HG02588 (cell line): ENCODE results near the gene ATP6V0E2.
"Not testable (repeated sequence)": the region's sequence is repeated elsewhere in the genome, so short reads cannot be mapped to it uniquely, and the experiment has no call there.

Source experiments
- ATAC-seq: cut with Tn5 transposase; IDR thresholded peaks from one replicate; pipeline ENCODE4 v1.9.1; 2021; ENCODE audit warnings: mild to moderate bottlenecking, moderate library complexity; ENCODE audit not compliant: unreplicated experiment

The ATP6V0E2 gene

GRCh38 chr7:149875396-149875795, 1.6 kb downstream of the ATP6V0E2 start:
- ATAC-seq: no peak

- no peak for ATAC-seq
Observed at GRCh38 chr7:149877890-149878522, 4.2 kb downstream of the ATP6V0E2 start.

- no peak for ATAC-seq
Observed at GRCh38 chr7:149878523-149878921, 4.8 kb downstream of the ATP6V0E2 start.

DNA sequence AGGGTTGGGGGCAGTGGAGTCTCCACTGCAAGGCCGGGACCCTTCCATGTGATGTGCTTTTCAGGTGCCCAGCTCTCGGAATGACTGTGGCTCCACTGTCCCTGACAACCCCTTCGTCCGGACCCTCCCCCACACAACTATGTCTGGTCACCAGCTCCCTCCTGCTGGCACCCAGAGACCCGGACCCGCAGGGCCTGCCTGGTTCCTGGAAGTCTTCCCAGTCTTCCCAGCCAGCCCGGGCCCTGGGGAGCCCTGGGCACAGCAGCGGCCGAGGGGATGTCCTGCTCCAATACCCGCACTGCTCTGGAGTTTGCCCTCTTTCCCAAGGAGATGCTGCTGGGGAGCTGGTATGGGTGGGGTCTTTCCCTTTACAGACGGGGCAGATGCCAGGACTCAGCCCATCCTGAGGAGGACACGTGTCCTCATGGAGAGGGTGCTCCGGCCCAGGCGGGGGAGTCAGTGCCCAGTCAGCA, 5.5 kb downstream of the ATP6V0E2 start:
- no peak for ATAC-seq

- ATAC-seq: no peak
Observed at GRCh38 chr7:149879766-149880637, 6.2 kb downstream of the ATP6V0E2 start.

DNA sequence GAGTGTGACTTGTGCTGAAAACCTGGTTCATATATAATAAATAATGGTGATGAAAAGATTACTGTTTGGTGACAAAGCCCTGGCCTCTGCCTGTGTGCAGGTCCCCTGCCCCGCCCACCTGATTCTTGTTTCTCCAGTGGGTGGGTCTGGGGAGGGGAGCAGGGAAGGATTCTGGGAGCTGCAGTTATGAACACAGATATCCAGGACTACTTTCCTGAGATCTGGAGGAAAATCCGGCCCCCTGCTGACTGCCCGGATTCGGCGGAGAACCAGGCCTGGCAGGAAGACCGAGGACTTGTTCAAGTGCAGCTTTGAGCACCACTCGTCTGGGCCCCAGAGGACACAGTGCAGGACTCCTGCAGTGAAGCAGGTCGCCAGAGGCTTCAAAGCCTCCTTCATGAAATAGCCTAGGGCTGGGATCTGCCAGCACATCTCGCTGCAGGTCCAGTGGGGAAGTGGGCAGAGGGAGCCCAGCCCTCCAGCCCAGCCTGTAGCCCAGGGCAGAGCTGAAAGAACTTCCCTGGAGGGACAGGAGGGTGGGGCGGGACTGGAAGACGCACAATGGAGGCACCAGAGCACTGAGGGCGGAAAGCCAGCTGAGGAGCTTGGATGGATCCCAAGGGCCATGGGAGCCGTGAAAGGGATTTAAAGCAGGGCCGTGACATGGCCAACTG, 7.0 kb downstream of the ATP6V0E2 start:
- ATAC-seq: no peak

GRCh38 chr7:149881328-149882247, 7.8 kb downstream of the ATP6V0E2 start:
- ATAC-seq: no peak

DNA sequence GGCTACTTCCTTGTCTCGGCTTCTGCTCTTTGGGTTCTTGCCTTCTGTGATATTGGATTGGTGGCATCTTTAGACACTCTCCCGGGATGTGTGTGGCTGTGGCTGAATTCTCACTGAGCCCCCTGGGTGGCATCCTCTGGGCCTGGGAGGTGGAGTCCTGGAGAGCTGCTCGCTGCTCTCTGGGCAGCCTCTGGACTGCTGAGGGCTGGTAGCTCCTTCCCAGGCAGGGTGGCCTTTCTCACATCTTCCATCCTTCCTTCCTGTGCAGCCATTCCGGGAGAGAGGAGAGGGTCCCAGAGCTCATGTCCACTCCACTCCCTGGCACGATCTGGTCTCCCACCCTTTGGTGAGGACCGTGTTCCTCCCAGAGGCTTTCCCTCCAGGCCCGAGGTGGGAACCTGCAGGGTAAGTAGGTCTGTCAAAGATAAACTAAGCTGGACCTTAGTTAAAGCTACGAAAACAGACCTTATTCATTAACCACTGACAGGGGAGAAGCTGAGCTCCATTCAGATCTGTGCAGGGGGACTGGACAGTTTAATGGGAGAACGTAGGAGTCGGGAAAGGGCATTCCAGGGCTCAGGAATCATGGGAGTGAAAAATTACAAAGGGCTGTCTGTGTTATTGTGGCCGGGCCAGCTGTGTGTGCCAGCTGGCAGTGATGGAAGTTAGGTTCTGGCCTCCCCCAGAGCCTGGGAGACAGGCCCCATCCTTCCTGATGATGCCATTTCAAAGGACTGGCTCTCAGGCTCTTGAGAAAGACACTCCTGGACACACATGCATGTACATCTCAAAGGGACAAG, 8.7 kb downstream of the ATP6V0E2 start:
- no peak for ATAC-seq

- ATAC-seq: no peak
Observed at GRCh38 chr7:149883048-149883438, 9.3 kb downstream of the ATP6V0E2 start.

DNA sequence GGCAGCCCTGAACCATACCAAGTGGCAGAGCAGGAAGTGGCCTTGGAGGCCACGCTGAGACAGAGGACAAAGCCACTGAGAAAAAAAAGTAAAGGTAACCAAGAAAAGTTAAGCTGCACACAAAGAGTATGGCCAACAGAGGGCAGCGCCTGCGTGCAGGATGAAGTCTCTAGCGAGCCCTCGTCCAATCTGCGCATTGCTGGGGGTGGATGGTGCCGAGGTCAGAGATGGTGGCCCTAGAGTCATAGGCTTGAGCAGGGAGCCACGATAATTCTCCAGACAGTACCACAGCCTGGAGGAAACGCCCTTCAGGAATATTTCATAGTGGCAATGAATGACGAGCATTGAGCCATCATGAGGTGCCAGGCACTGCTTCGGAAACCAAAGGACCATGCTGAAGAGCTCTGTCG, 9.7 kb downstream of the ATP6V0E2 start:
- no peak for ATAC-seq

GRCh38 chr7:149884016-149884415, 10.2 kb downstream of the ATP6V0E2 start:
- no peak for ATAC-seq

GRCh38 chr7:149884541-149884940, 10.8 kb downstream of the ATP6V0E2 start:
- no peak for ATAC-seq

DNA sequence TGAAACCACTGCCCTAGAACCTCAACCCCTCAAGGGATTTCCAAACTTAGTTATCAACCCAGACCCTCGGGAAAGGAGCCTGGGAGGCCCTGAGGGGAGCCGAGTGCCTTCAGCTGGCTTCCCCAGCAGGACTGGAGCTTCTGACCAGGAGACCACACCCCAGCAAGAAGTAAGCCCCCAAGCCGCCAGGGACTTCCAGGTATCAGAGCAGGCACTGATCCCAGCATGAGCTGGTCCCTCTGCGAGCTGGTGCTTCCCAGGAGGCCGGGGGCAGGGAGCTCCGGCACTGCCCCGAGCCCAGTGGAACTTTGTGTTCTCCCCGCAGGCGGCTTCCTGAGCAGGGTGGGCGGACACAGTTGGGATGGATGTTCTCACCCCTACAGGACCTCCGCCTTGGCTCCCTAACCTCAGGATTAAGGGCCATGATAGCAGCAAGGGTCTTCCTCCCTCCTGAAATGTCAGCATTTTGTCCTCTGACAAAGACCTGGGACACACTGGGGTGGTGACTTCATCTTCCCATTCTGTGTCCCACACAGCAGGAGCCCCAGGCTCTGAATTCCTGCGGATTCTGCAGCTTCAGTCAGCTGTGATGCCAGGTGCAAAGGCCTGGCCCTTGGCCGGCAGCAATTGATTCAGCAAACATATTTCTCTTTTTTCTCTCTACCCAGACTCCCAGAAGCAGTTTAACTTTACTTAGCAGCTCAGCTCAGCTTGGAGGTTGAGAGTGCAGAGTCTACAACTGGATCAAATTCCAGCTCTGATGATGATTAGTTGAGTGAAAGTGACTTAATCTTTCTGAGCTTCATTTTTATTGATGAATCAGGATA, 11.6 kb downstream of the ATP6V0E2 start:
- no peak for ATAC-seq

GRCh38 chr7:149886018-149886415, 12.2 kb downstream of the ATP6V0E2 start:
- no peak for ATAC-seq

DNA sequence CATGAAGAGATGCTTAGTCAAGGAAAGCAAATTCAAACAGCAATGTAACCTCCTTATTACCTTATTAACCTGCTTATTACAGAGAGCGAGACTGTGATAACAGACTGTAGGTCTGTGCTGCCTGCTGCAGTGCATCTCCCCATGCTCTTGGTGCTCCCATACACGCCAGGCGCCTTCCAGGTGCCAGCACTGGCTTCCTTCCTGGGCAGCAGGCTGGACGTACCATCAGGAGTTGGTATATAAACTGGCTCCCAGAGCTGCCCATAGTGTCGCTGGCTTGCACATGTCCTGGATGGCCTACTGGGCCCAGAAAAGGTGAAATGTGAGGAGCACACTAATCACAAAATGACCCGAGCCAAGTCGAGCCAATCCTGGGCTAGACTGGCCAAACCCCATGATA, 13.5 kb downstream of the ATP6V0E2 start:
- ATAC-seq: no peak

DNA sequence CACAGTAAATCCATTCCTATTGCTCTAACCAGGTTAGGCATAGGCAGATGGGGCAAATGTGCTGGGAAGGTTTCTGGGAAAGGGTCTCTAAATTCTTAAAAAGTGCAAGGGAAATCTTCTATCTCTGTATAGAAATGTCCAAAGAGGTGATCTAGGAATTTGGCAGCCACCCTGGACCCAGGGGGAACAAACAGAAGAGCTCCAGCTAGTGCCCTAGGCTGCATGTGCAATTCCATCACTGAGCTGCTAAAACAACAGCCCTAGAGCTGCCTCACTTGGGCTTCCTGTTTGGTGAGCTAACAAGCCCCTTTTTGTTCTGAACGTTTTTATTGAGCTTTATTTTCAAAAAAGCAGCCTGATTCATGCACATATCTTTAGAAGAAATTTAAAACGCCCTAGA, 16.9 kb downstream of the ATP6V0E2 start:
- not testable (repeated sequence) for ATAC-seq

GRCh38 chr7:149894957-149895356, 21.2 kb downstream of the ATP6V0E2 start:
- not testable (repeated sequence) for ATAC-seq

DNA sequence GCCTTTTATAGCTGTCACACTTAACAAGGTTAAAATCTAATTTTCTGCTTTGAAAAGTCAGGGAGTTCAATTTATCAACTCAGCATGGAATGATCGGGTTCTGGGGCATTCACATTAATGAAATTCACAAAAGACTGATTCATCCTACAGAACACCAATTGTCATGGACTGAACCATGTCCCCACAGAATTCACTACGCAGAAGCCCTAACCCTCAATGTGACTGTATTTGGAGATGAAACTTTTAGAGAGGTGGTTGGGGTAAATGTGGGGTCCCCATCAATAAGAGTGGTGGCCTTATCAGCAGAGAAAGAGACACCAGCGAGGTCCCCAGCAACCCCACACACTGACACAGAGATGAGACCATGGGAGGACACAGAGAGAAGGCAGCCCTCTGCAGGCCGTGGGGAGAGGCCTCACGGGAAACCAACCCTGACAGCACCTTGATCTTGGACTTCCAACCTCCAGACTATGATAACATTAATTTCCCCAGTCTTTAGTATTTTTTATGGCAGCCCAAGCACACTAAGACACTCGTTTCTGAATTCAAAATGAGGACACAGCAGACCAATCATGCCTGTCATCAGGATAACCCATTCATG, 34.1 kb downstream of the ATP6V0E2 start:
- ATAC-seq: not testable (repeated sequence)
